GM12878 (cell line): Measurements from ENCODE around the gene DNAJC28. TPM values are rescaled to one million over a fixed set of nuclear protein-coding genes. Genes with fewer than 3 reads are reported as not detected.

Experiments
- ATAC-seq: fragments of 200-7000 bp; cut with Tn5 transposase; 3 replicates; pipeline ENCODE4 v1.9.1; 2020; ENCODE audit warnings: mild to moderate bottlenecking, moderate library complexity
- BruUV-seq: library from RNA; stranded (reverse); fragments of 400-500 nt; replicated peaks from 2 replicates; lab custom pipeline; 2021; lab: Mats Ljungman, UMichigan
- CTCF ChIA-PET: fragments of 300-600 bp; sonication (Branson Sonifier 250); formaldehyde crosslinking; extraction: SDS; loops from one replicate; lab custom pipeline; 2021; ENCODE audit warnings: inconsistent platforms; lab: Yijun Ruan, JAX
- POLR2A ChIA-PET: fragments of 350-600 bp; formaldehyde crosslinking; extraction: SDS; loops from one replicate; lab custom pipeline; 2021; ENCODE audit warnings: inconsistent platforms; lab: Charles Lee
- RAD21 ChIA-PET: fragments of 300-600 bp; sonication (Branson Sonifier 250); formaldehyde crosslinking; loops from one replicate; lab custom pipeline; 2023; ENCODE audit warnings: antibody characterized with exemption; ENCODE audit not compliant: unreplicated experiment; lab: Charles Lee
- SMC1A ChIA-PET: fragments of 300-600 bp; sonication (Branson Sonifier 250); formaldehyde crosslinking; loops from one replicate; lab custom pipeline; 2023; ENCODE audit not compliant: unreplicated experiment, uncharacterized antibody; lab: Charles Lee
- DNase-seq: peaks from one replicate; pipeline ENCODE4 v3.0.0-alpha.2; 2011; ENCODE audit warnings: low read depth, low spot score
- FAIRE-seq: peaks from 3 replicates; lab custom pipeline; 2011; peaks lifted over from hg19 to GRCh38; lab: Jason Lieb, UNC
- H2AFZ ChIP-seq: 2 replicates; pipeline ENCODE4 v1.6.0; 2011; ENCODE audit warnings: low read depth, low read length, control low read depth; ENCODE audit not compliant: control insufficient read depth
- H3K27ac ChIP-seq: 2 replicates; pipeline ENCODE4 v1.5.1; 2011; ENCODE audit warnings: control low read depth; ENCODE audit not compliant: control insufficient read depth, insufficient read depth
- H3K27me3 ChIP-seq, 2 experiments: replicated peaks in 1 of 2; 2 replicates each; pipeline versions ENCODE4 v1.6.0 to v1.6.1; 2011; ENCODE audit warnings: low read length in 1 of 2; ENCODE audit not compliant: control insufficient read depth in 2 of 2, insufficient read depth in 2 of 2
- H3K36me3 ChIP-seq, 2 experiments: 2 replicates each; pipeline ENCODE4 v1.5.1; 2011; ENCODE audit warnings: low read length in 1 of 2; ENCODE audit not compliant: control insufficient read depth in 2 of 2, insufficient read depth in 2 of 2
- H3K4me1 ChIP-seq: 2 replicates; pipeline ENCODE4 v1.6.1; 2011; ENCODE audit warnings: mild to moderate bottlenecking, low read length, moderate library complexity, mixed read lengths; ENCODE audit not compliant: control insufficient read depth, insufficient read depth
- H3K4me2 ChIP-seq: 2 replicates; pipeline ENCODE4 v1.6.0; 2011; ENCODE audit warnings: control low read depth; ENCODE audit not compliant: control insufficient read depth, insufficient read depth
- H3K4me3 ChIP-seq: fragments of 200-600 bp; sonication (generic); 2 replicates; pipeline ENCODE4 v1.5.1; 2016
- H3K79me2 ChIP-seq: 2 replicates; pipeline ENCODE4 v1.6.0; 2011; ENCODE audit warnings: low read length; ENCODE audit not compliant: control insufficient read depth, insufficient read depth
- H3K9ac ChIP-seq: 2 replicates; pipeline ENCODE4 v1.8.0; 2011; ENCODE audit warnings: low read length, control low read depth, mixed read lengths; ENCODE audit not compliant: control insufficient read depth, insufficient read depth
- H3K9me3 ChIP-seq: replicated peaks from 3 replicates; pipeline ENCODE4 v1.5.1; 2011; ENCODE audit warnings: mild to moderate bottlenecking, low read length; ENCODE audit not compliant: control insufficient read depth, insufficient read depth
- H4K20me1 ChIP-seq: 2 replicates; pipeline ENCODE4 v1.6.0; 2011; ENCODE audit not compliant: control insufficient read depth, insufficient read depth
- E2F8 ChIP-seq: fragments of 450-650 bp; IDR thresholded peaks from 2 replicates; pipeline ENCODE4 v1.6.1; 2018; ENCODE audit warnings: mild to moderate bottlenecking, low read depth, moderate library complexity; ENCODE audit not compliant: partially characterized antibody
- HSF1 ChIP-seq: fragments of 150-350 bp; IDR thresholded peaks from 2 replicates; pipeline ENCODE4 v1.6.1; 2014; ENCODE audit warnings: mild to moderate bottlenecking, low read depth, low read length
- IKZF1 ChIP-seq: fragments of 450-650 bp; conservative IDR thresholded peaks from 2 replicates; pipeline ENCODE4 v1.6.1; 2017; ENCODE audit warnings: antibody characterized with exemption, mild to moderate bottlenecking
- NR2F1 ChIP-seq: fragments of 450-650 bp; conservative IDR thresholded peaks from 2 replicates; pipeline ENCODE4 v1.6.1; 2017; ENCODE audit warnings: mild to moderate bottlenecking
- PRDM15 ChIP-seq: fragments of 450-650 bp; formaldehyde crosslinking; IDR thresholded peaks from 2 replicates; pipeline ENCODE4 v1.4.0; 2020; ENCODE audit warnings: mild to moderate bottlenecking, moderate library complexity
- RELA ChIP-seq: fragments of 450-650 bp; IDR thresholded peaks from 2 replicates; pipeline ENCODE4 v1.8.0; 2014; ENCODE audit warnings: borderline replicate concordance; ENCODE audit not compliant: partially characterized antibody
- SPI1 ChIP-seq: IDR thresholded peaks from 2 replicates; pipeline ENCODE4 v1.6.1; 2011; ENCODE audit warnings: low read depth, mild to moderate bottlenecking, low read length, moderate library complexity, borderline replicate concordance; ENCODE audit not compliant: insufficient read depth
- WGBS: methylation state at CpG from one replicate; pipeline ENCODE4 v1.1.6; 2016; ENCODE audit warnings: low lambda C conversion rate; ENCODE audit not compliant: insufficient replicate concordance, insufficient coverage; ENCODE audit errors: missing lambda C conversion rate; 5-methylcytosine and 5-hydroxymethylcytosine counted together
- in situ Hi-C: fragments of 300-500 bp; cut with MboI; formaldehyde crosslinking; loops from 9 replicates; pipeline ENCODE4 v1.14.3; 2018; ENCODE audit warnings: mixed read lengths
- intact Hi-C: fragments of 100-400 bp; cut with micrococcal nuclease; formaldehyde crosslinking; loops from one replicate; pipeline ENCODE4 v1.14.2; 2022; ENCODE audit not compliant: unreplicated experiment
- polyA plus RNA-seq, 11 experiments: library from polyadenylated mRNA; depleted of rRNA in 4 of 11; unstranded in 6 of 11; stranded (reverse) in 5 of 11; fragments of >200 nt; fragmentation: Nextera tagmentation in 4 of 11; fragmentation: Illumina TruSeq in 1 of 11; extraction: Ambion mirVana in 4 of 11; extraction: Trizol in 1 of 11; gene quantifications; 1 replicate in 1 of 11; 2 replicates in 10 of 11; pipeline versions ENCODE4 v1.2.1 to v1.2.3, GENCODE V29; 2011 to 2016; ENCODE audit warnings: inconsistent platforms in 2 of 11, missing spikeins in 2 of 11, low read depth in 1 of 11
- total RNA-seq, 4 experiments: library from RNA; depleted of rRNA in 3 of 4; stranded (reverse); fragments of >200 nt in 3 of 4; fragmentation: Illumina TruSeq in 1 of 4; extraction: Trizol in 1 of 4; gene quantifications; 2 replicates each; pipeline versions ENCODE4 v1.2.1 to v1.2.3, GENCODE V29; 2013 to 2021

Gene DNAJC28
- total and polyA plus RNA-seq, 10 of the 15 experiments (the other 5 are each of a cell fraction or from before 2014, with no cell fraction given), result 0.26 to 0.77 (median 0.54) TPM

- H3K4me1 ChIP-seq, result no peaks in the 10 kb centered on the region
- ATAC-seq, result no peak
- intact Hi-C loops (no loop called here), in situ Hi-C loops (no loop called here)
- 100% methylated on average over 2 of the region's 2 CpGs for WGBS
- no peaks in the 10 kb centered on the region for H3K27me3 ChIP-seq
- H3K79me2 ChIP-seq, result no peaks in the 10 kb centered on the region
- DNase-seq, result no peak
- CTCF ChIA-PET, result interaction anchor here (1.0 to 2.1 kb wide), 5 partner anchors 10 to 153 kb away, joined by 3 to 6 read pairs (median 4); no protein-coding TSS in a partner anchor
- RAD21 ChIA-PET, result interaction anchor here (1.1 kb wide), 1 partner anchor 189 kb away, joined by 3 read pairs; the partner anchor contains the start of gene IFNAR1
- POLR2A ChIA-PET, result interaction anchor here (1.4 kb wide), 1 partner anchor 74 kb away, joined by 3 read pairs; the partner anchor contains the start of gene DONSON
- no peak overlapping the region for H3K4me3 ChIP-seq
- H3K27ac ChIP-seq, result no peak overlapping the region
- peaks cover 5 to 28% of the 10 kb centered on the region in 2 experiments for H3K36me3 ChIP-seq
- FAIRE-seq, result no peak
- TF ChIP-seq IKZF1, result no peak
- TF ChIP-seq RELA, result no peak
- TF ChIP-seq HSF1, result no peak
- no peak for TF ChIP-seq PRDM15 (CRISPR knock-in tag)
- TF ChIP-seq SPI1, result no peak
- no peak for TF ChIP-seq NR2F1
- no peak for TF ChIP-seq E2F8
- no peaks in the 10 kb centered on the region for H4K20me1 ChIP-seq
- SMC1A ChIA-PET, result interaction anchor here (1.0 to 1.5 kb wide), 3 partner anchors 9 to 92 kb away, joined by 3 read pairs; no protein-coding TSS in a partner anchor
- no peaks in the 10 kb centered on the region for H3K9me3 ChIP-seq
- no TSS peak for BruUV-seq
- no peak overlapping the region for H3K9ac ChIP-seq
- H2AFZ ChIP-seq, result no peak overlapping the region
- no peak overlapping the region for H3K4me2 ChIP-seq
These were observed 22.7 kb upstream of the DNAJC28 start for GRCh38 chr21:33514229-33514628.
